Activated naive CD8-positive, alpha-beta T cell treated with anti-CD3 and anti-CD28 coated beads, Interleukin-2, amount 50 U/mL, for 24 hours (primary cell): Measurements from ENCODE around the gene TBL1X.

ENCODE experiments used
- ATAC-seq: fragments of 150-1000 bp; cut with Tn5 transposase; one replicate; pipeline ENCODE4 v1.10.0; 2021
- DNase-seq: peaks from one replicate; pipeline ENCODE4 v3.0.0; 2021
- H3K27ac Mint-ChIP-seq: one replicate; pipeline ENCODE4 v1.8.0; 2021; ENCODE audit warnings: mild to moderate bottlenecking, mixed read lengths
- H3K27me3 Mint-ChIP-seq: one replicate; pipeline ENCODE4 v1.8.0; 2021; ENCODE audit warnings: mixed read lengths
- H3K36me3 Mint-ChIP-seq: one replicate; pipeline ENCODE4 v1.8.0; 2021; ENCODE audit warnings: low read depth, mixed read lengths
- H3K4me1 Mint-ChIP-seq: one replicate; pipeline ENCODE4 v1.8.0; 2021; ENCODE audit warnings: mixed read lengths
- H3K4me3 Mint-ChIP-seq: one replicate; pipeline ENCODE4 v1.8.0; 2021; ENCODE audit warnings: mild to moderate bottlenecking, moderate library complexity, mixed read lengths
- H3K9me3 Mint-ChIP-seq: one replicate; pipeline ENCODE4 v1.8.0; 2021; ENCODE audit warnings: mixed read lengths

Gene TBL1X

DNA sequence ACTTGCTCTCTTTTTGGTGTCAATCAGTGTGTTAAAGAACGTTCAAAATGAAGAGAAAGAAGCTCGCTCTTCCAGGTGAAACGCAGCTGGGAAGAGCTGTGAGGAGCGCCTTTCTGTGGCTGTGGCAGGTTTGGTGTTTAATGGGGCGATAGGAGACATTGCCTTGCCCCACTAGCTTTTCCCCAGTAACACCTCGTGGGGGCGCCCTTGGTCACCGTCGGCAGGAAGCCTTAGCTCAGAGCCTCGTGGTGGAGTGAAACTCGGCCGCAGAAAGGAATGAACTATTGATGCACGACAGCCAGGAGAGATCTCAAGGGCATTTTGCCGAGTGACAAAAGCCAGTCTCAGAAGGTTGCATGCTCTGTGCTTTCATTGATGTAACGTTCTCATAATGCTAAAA lies 235.7 kb downstream of the TBL1X start:
- H3K4me1 Mint-ChIP-seq, result no peaks in the 10 kb centered on the region
- peaks cover 48% of the 10 kb centered on the region for H3K36me3 Mint-ChIP-seq
- DNase-seq (no peak), ATAC-seq (no peak)
- H3K4me3 Mint-ChIP-seq, result no peak overlapping the region
- H3K27me3 Mint-ChIP-seq, result no peaks in the 10 kb centered on the region
- H3K9me3 Mint-ChIP-seq, result no peaks in the 10 kb centered on the region
- H3K27ac Mint-ChIP-seq, result no peak overlapping the region

DNA sequence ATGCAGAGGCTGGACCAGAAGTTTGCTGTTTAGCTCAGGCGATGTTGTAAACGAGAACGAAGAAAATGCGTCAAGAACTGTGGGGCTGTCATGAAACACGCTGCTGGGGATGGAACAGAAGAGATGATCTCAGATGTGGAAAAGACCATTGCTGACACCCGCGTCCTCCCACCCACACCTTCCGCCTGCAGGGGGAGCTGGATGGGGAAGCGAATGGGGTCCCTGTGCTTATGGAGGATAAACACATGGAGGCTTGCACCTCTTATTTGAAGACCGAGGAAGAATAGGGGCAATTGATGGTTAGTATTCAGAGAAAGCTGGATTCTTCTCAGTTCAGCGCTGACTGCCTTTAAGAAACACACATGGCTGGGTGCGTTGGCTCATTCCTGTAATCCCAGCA lies 236.9 kb downstream of the TBL1X start:
- Mint-ChIP-seq H3K9me3 (no peaks in the 10 kb centered on the region), H3K27me3 (no peaks in the 10 kb centered on the region), H3K36me3 (peaks cover 45% of the 10 kb centered on the region), H3K27ac (no peak overlapping the region), H3K4me3 (no peak overlapping the region), H3K4me1 (no peaks in the 10 kb centered on the region)
- DNase-seq, result no peak
- no peak for ATAC-seq

DNA sequence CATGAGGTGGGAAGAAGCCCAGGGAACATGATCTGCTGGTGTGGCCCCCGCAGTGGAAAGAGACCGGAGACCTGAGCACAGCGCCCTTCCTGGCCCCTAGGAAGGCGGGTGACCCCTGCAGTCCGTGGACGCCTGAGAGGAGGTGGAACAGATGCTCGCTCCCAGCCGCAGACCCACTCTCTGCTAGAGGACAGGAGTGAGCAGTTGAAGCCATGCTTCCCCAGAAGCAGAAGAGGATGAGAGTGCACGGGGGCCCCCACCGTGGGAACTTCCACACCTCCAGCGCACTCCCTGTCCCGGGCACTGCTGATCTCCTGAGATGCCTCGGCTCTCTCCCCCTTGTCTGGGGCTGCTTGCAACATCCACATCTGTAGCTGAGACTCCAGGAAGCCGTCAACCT lies 238.5 kb downstream of the TBL1X start:
- ATAC-seq (no peak), DNase-seq (no peak)
- Mint-ChIP-seq H3K36me3 (peaks cover 41% of the 10 kb centered on the region), H3K27me3 (no peaks in the 10 kb centered on the region), H3K27ac (no peak overlapping the region), H3K4me3 (no peak overlapping the region), H3K9me3 (no peaks in the 10 kb centered on the region), H3K4me1 (no peaks in the 10 kb centered on the region)

DNA sequence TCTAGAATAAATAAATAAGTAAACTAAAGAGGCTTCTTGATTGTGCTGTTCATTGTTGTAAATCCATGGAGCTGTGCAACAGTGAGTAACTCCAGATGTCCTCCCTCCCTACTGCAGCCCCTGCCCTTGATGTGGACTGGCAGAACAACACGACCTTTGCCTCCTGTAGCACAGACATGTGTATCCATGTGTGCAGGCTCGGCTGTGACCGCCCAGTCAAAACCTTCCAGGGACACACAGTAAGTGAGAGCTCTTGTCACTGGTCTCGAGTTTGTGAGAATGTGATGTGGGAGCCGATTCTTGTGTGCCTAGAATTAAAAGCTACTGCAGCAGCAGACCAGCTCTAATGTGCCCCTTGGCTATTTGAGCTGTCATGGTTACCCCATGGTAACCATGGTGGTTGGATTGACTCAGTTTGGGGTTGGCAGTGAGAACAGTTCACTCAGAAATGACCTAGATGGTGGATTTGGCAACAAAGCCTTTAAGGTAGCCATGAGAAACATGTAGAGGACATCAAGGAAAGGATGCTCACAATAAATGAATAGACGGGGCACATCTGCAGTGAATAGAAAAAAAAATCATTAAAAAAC lies 240.1 kb downstream of the TBL1X start:
- H3K4me1 Mint-ChIP-seq, result peaks cover 6% of the 10 kb centered on the region
- H3K27me3 Mint-ChIP-seq, result no peaks in the 10 kb centered on the region
- H3K9me3 Mint-ChIP-seq, result no peaks in the 10 kb centered on the region
- DNase-seq, result no peak
- peaks cover 44% of the 10 kb centered on the region for H3K36me3 Mint-ChIP-seq
- H3K27ac Mint-ChIP-seq, result no peak overlapping the region
- no peak for ATAC-seq
- no peak overlapping the region for H3K4me3 Mint-ChIP-seq

DNA sequence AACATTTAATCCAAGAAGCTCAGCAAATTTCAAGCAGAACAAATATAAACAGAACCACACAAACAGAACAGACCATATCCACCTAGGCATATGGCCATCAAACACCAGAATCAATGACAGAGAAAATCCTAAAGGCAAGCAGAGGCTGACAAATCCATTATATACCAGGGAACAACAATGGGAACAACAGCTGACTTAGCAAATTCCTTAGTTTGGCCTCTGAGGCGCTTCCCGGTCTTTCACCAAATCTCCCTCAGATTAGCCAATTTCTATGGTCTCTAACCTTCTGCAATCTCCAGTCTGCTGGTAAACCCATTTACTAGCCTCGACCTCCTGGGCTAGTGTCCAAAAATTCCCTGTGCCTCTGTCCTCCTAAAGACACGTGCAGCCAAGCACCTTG lies 241.6 kb downstream of the TBL1X start:
- peaks cover 38% of the 10 kb centered on the region for H3K36me3 Mint-ChIP-seq
- no peak overlapping the region for H3K4me3 Mint-ChIP-seq

DNA sequence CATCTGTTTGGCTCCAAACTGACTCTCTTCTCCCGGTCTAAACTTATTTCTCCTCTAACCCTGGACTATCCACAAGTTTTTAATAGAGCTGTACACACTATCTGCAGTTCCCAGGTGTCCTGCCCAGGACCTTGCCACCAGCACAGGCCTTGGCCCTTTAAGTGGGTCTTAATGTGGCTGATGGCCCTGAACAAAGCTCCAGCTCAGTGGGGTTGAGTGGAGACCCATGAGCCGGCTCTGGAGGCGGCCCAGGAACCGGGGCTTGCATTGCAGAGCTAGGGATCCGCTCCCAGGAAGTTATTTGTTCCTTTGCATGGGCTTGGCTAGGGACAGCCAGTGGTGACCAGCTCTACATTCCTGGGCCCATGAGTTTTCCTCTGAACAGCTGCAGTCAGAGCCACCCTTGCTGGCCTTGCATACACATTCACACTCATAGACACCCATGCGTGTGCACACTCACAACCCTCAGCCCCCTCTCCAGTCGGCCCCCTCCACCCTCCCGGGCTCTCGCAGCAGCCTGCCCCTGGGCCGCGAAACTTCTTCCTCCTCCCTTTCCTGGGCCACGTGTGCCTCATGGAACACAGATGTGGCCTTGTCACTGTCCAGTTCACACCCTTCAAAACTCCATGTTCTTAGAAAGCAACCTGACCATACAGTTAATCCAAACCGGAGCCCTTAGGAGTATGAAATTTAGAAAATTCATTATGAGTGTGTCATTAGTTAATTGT lies 242.6 kb downstream of the TBL1X start:
- H3K4me3 Mint-ChIP-seq, result no peak overlapping the region
- H3K9me3 Mint-ChIP-seq, result no peaks in the 10 kb centered on the region
- ATAC-seq (peak; percentile 23), DNase-seq (no peak)
- H3K27me3 Mint-ChIP-seq, result no peaks in the 10 kb centered on the region
- no peak overlapping the region for H3K27ac Mint-ChIP-seq
- peaks cover 33% of the 10 kb centered on the region for H3K36me3 Mint-ChIP-seq
- H3K4me1 Mint-ChIP-seq, result peaks cover 6% of the 10 kb centered on the region

More for the DNA sequence above, 241.6 kb downstream of the TBL1X start:
- Mint-ChIP-seq H3K27me3 (no peaks in the 10 kb centered on the region), H3K27ac (no peak overlapping the region), H3K9me3 (no peaks in the 10 kb centered on the region), H3K4me1 (peaks cover 6% of the 10 kb centered on the region)
- DNase-seq (no peak), ATAC-seq (no peak)

DNA sequence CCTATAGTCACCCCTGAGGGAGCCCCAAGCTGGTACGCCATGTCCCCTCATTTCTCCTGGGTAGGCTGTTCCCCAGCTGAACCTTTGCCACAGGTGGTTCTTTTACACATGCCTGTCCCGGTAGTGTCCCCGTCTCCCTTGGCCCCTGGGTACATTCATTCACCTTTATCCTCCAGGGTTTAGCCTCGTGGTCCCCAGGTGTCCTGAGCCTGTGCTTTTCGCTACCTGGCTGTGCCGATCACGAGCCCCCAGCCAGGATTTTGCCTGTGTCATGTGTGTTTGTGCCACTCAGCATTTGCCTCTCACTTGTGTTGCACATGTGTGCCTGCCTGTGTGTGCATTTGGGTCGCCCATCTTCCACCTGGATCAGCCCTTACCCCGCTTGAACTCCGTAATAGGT lies 243.2 kb downstream of the TBL1X start:
- no peak for ATAC-seq
- no peak for DNase-seq
- Mint-ChIP-seq H3K9me3 (no peaks in the 10 kb centered on the region), H3K36me3 (peaks cover 33% of the 10 kb centered on the region), H3K27me3 (no peaks in the 10 kb centered on the region), H3K4me3 (no peak overlapping the region), H3K4me1 (peaks cover 6% of the 10 kb centered on the region), H3K27ac (no peak overlapping the region)

DNA sequence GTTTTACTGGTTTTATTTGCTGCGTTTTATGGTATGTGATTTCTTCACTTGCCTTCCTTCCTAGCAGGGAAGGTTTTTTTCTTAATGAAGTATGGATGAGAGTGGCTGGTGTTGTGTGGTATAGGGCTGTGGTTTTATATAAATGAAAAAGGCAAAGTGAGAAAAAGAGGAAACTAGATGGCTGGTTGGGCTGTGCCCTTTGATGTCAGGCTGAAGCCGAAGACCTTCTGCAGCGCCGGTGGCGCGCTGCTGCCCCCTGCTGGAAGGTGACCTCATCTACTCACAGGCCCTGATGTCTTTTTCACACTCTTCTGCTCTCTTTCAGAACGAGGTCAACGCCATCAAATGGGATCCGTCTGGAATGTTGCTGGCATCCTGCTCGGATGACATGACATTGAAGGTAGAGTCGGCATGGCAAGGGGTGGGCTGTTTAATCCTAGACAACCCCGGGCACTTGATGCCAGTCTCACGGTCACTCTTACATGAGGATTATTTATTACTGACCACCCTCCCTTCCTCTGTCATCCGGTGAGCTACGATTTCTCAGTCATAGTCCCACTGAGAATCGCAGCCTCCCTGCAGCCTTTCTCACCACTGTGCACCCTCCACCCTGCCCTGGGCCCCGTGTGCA lies 244.2 kb downstream of the TBL1X start:
- Mint-ChIP-seq H3K36me3 (peaks cover 31% of the 10 kb centered on the region), H3K9me3 (no peaks in the 10 kb centered on the region), H3K27ac (no peak overlapping the region), H3K4me3 (no peak overlapping the region), H3K4me1 (peaks cover 6% of the 10 kb centered on the region), H3K27me3 (no peaks in the 10 kb centered on the region)
- peak; percentile 73 for DNase-seq
- ATAC-seq, result peak; percentile 79

DNA sequence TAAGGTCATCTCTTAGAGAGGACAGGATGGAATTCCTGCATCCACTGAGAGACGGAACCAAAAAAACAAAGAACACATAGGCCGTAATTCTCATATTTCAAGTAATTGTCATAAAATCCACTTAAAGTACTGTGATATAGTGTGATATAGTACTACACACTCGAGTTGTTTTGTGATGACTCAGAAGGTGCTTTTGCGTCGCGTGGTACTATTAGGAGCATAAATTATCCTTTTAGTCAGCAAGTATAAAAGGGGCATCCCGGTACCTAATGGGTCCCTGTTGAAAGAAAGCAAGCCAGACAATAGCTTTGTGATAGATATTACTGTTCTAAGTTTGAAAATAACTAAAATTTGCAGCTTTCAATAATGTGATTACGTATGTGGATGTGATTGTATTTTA lies 245.5 kb downstream of the TBL1X start:
- Mint-ChIP-seq H3K27me3 (no peaks in the 10 kb centered on the region), H3K27ac (no peak overlapping the region), H3K36me3 (peaks cover 26% of the 10 kb centered on the region), H3K4me1 (peaks cover 6% of the 10 kb centered on the region), H3K4me3 (no peak overlapping the region), H3K9me3 (no peaks in the 10 kb centered on the region)
- no peak for ATAC-seq
- DNase-seq, result no peak

DNA sequence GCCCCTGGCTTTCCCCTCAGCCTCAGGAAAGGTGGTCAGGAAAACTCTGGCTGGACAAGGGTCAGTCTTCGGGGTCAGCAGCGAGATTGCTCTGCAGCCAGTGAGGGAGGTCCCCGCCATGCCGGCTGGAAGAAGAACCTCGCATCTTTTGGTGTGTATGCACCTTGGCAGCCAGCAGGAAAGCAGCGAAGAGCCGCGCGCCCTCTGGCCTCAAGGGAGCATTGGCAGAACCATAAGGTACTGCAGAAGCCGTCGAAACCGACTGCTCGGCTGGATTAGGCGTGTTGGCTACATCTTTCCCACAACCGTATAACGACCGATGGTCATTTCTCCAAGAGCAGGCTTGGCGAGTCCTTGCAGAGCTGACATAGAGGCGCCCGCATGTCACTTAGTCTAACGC lies 252.5 kb downstream of the TBL1X start:
- Mint-ChIP-seq H3K36me3 (peaks cover 58% of the 10 kb centered on the region), H3K4me1 (no peaks in the 10 kb centered on the region), H3K4me3 (no peak overlapping the region), H3K9me3 (peaks cover 12% of the 10 kb centered on the region), H3K27ac (no peak overlapping the region), H3K27me3 (no peaks in the 10 kb centered on the region)
- ATAC-seq, result no peak
- no peak for DNase-seq

DNA sequence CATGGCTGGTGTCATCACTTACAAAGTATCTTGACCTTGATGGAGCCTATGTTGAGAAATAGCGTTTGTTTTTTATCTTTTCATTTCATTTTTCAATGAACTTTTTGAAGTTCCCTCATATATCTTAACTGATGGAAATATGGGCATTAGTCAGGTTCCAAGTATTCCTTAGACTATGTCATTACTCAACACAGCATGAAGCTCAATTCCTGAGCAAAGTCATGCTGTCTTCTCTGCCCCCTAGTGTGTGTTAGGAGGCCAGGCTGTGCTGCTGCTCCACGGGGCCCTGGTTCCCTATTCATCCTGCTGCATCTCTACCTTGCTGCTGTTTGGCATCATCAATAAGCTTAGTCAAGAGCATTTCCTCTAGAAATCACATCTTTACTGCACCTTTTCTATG lies 259.9 kb downstream of the TBL1X start:
- Mint-ChIP-seq H3K4me1 (no peaks in the 10 kb centered on the region), H3K4me3 (no peak overlapping the region), H3K36me3 (peaks cover 30% of the 10 kb centered on the region), H3K27me3 (peaks cover 4% of the 10 kb centered on the region), H3K9me3 (peaks cover 19% of the 10 kb centered on the region), H3K27ac (no peak overlapping the region)
- DNase-seq (no peak), ATAC-seq (no peak)

DNA sequence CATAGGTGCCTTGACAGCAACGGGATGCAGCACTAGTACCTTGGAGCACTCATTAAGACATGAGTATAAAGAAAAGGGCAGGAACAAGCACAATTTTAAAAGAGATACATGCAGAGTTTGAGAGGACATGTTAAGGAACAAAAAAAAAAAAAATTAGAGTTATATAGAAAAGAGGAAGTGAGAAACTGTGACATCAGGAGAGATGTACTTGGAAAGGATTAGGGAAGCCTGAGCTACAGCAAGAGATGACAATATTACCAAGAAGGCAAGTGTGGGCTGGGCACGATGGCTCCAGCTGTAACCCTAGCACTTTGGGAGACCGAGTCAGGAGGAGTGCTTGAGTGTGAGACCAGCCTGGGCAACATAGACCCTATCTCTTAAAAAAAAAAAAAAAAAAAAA lies 263.4 kb downstream of the TBL1X start:
- peaks cover 12% of the 10 kb centered on the region for H3K9me3 Mint-ChIP-seq
- H3K4me1 Mint-ChIP-seq, result no peaks in the 10 kb centered on the region
- DNase-seq (no peak), ATAC-seq (no peak)
- peaks cover 3% of the 10 kb centered on the region for H3K36me3 Mint-ChIP-seq
- H3K4me3 Mint-ChIP-seq, result no peak overlapping the region
- H3K27ac Mint-ChIP-seq, result no peak overlapping the region
- H3K27me3 Mint-ChIP-seq, result peaks cover 4% of the 10 kb centered on the region

DNA sequence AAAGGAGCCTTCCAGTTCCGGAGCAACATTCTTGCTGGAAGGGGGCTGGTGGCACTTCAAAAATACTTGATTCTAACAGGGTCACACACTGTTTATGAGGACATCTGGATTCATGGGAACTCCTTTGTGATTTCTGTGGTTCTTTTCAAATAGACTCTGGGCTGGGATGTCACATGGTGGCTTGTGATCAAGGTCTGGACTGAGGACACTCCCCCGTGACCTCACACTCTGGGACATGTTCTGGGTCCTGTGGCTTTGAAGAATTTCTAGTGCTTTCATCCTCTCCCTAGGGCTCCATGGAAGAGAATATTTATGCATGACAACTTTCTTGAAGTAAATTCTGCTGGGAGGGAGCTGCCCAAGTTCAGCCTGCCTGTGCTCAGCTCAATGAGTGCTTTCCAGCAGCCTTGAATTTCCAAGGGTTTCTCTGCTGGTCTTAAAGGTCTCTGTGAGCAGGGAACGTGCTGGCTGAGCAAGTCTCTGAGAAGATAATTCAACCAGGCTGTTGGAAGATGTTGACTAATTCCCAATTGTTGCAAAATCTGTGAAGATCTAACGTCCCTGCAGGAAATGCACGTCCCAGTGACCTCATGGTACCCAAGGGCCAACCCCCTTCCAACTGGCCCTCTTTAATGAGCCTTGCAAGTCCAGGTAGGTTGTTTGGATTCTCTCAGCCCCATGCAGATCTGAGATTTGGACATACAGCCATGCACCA lies 264.5 kb downstream of the TBL1X start:
- Mint-ChIP-seq H3K27ac (no peak overlapping the region), H3K36me3 (peaks cover 2% of the 10 kb centered on the region), H3K27me3 (peaks cover 7% of the 10 kb centered on the region), H3K4me1 (no peaks in the 10 kb centered on the region), H3K4me3 (no peak overlapping the region), H3K9me3 (peaks cover 12% of the 10 kb centered on the region)
- DNase-seq, result no peak
- no peak for ATAC-seq

DNA sequence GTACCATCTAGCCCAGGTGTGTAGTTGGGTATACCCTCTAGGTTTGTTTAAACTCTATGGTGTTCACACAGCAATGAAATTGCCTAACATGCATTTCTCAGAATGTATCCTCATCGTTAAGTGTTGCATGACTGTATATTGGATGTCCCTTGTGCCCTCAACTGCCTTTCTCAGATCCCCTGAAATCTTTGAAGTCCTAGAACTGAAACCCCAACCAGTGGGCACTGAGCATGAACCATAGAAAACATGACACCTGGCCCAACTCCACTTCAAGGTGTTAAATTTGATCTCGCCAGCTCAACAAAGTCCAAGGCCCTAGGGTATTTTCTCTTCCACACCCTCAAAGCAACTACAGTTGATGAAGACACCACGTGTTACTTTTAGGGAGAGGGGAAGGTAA lies 265.2 kb downstream of the TBL1X start:
- no peaks in the 10 kb centered on the region for H3K4me1 Mint-ChIP-seq
- peaks cover 12% of the 10 kb centered on the region for H3K9me3 Mint-ChIP-seq
- H3K27me3 Mint-ChIP-seq, result peaks cover 8% of the 10 kb centered on the region
- DNase-seq (no peak), ATAC-seq (no peak)
- H3K4me3 Mint-ChIP-seq, result no peak overlapping the region
- peaks cover 2% of the 10 kb centered on the region for H3K36me3 Mint-ChIP-seq
- H3K27ac Mint-ChIP-seq, result no peak overlapping the region

DNA sequence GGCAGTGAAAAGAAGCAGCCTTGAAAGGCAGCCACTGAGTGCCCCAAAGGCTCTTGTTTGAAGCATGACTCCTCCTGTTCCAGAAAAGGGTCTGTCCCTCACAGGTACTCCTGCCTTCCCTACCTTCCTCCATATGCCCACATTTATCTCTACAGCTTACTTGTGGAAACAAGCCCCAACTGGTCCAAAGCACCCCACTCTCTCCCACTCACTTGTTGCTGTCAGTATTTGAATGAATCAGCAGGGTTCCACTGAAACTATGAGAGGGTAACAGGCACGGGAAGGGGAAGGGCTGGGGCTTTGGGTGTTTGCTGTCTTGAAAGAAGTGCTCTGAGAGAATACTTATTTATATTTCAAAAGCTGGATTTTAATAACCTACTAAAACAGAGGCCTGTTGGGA lies 265.9 kb downstream of the TBL1X start:
- H3K27ac Mint-ChIP-seq, result no peak overlapping the region
- H3K4me3 Mint-ChIP-seq, result no peak overlapping the region
- H3K27me3 Mint-ChIP-seq, result peaks cover 8% of the 10 kb centered on the region
- DNase-seq, result no peak
- H3K4me1 Mint-ChIP-seq, result no peaks in the 10 kb centered on the region
- H3K9me3 Mint-ChIP-seq, result peaks cover 12% of the 10 kb centered on the region
- no peak for ATAC-seq
- H3K36me3 Mint-ChIP-seq, result peaks cover 2% of the 10 kb centered on the region
